HepG2 (cell line): ENCODE results near the gene RPL31. TPM values are rescaled to one million over a fixed set of nuclear protein-coding genes. Genes with fewer than 3 reads are reported as not detected.

Experiments
- ARID2 ChIP-seq: sonication (generic); formaldehyde crosslinking; IDR thresholded peaks from 2 replicates; pipeline ENCODE4 v1.8.1; 2022; ENCODE audit warnings: mild to moderate bottlenecking, missing genetic modification reagents, borderline replicate concordance
- ATF3 ChIP-seq: sonication (generic); formaldehyde crosslinking; IDR thresholded peaks from 2 replicates; pipeline ENCODE4 v1.4.0; 2020; ENCODE audit warnings: missing genetic modification reagents
- HNF4G ChIP-seq, 2 experiments: sonication (generic) in 1 of 2; formaldehyde crosslinking in 1 of 2; IDR thresholded peaks; 2 replicates each; pipeline versions ENCODE4 v1.4.0 to v1.6.1; 2011 to 2020; ENCODE audit warnings: borderline replicate concordance in 2 of 2, low read depth in 2 of 2, mild to moderate bottlenecking in 2 of 2, low read length in 1 of 2, missing genetic modification reagents in 1 of 2, moderate library complexity in 1 of 2
- IRX3 ChIP-seq: sonication (generic); formaldehyde crosslinking; IDR thresholded peaks from 2 replicates; pipeline ENCODE4 v1.8.1; 2023; ENCODE audit warnings: mild to moderate bottlenecking, low read depth, missing genetic modification reagents, borderline replicate concordance
- JUND ChIP-seq: sonication (generic); formaldehyde crosslinking; IDR thresholded peaks from 2 replicates; pipeline ENCODE4 v1.8.0; 2022; ENCODE audit warnings: mild to moderate bottlenecking, missing genetic modification reagents
- KDM6A ChIP-seq: IDR thresholded peaks from 2 replicates; pipeline ENCODE4 v1.6.1; 2016; ENCODE audit warnings: low read depth
- MLX ChIP-seq: IDR thresholded peaks from 2 replicates; pipeline ENCODE4 v1.6.1; 2016
- MXD4 ChIP-seq: IDR thresholded peaks from 2 replicates; pipeline ENCODE4 v1.6.1; 2016; ENCODE audit warnings: mild to moderate bottlenecking, missing biosample characterization, missing genetic modification reagents
- MXI1 ChIP-seq: IDR thresholded peaks from 3 replicates; pipeline ENCODE4 v1.6.1; 2012; ENCODE audit warnings: low read depth, low read length, inconsistent platforms, borderline replicate concordance
- NFRKB ChIP-seq: fragments of 450-650 bp; IDR thresholded peaks from 2 replicates; pipeline ENCODE4 v1.6.1; 2017
- PITX1 ChIP-seq: sonication (generic); formaldehyde crosslinking; IDR thresholded peaks from 2 replicates; pipeline ENCODE4 v1.5.1; 2020; ENCODE audit warnings: mild to moderate bottlenecking, missing genetic modification reagents
- REXO4 ChIP-seq: sonication (generic); formaldehyde crosslinking; IDR thresholded peaks from 2 replicates; pipeline ENCODE4 v1.8.0; 2022; ENCODE audit warnings: missing genetic modification reagents, mild to moderate bottlenecking, borderline replicate concordance
- SMAD9 ChIP-seq: sonication (generic); formaldehyde crosslinking; IDR thresholded peaks from 2 replicates; pipeline ENCODE4 v1.5.1; 2020; ENCODE audit warnings: mild to moderate bottlenecking, missing genetic modification reagents
- TFDP1 ChIP-seq: IDR thresholded peaks from 2 replicates; pipeline ENCODE4 v1.6.1; 2016; ENCODE audit warnings: missing compliant biosample characterization, missing genetic modification reagents, borderline replicate concordance
- TIGD3 ChIP-seq: sonication (generic); formaldehyde crosslinking; IDR thresholded peaks from 2 replicates; pipeline ENCODE4 v1.5.1; 2020; ENCODE audit warnings: mild to moderate bottlenecking, missing genetic modification reagents, borderline replicate concordance
- ZNF10 ChIP-seq: sonication (generic); formaldehyde crosslinking; IDR thresholded peaks from 2 replicates; pipeline ENCODE4 v1.4.0; 2020; ENCODE audit warnings: mild to moderate bottlenecking, low read depth, missing genetic modification reagents, borderline replicate concordance
- ZNF503 ChIP-seq: sonication (generic); formaldehyde crosslinking; IDR thresholded peaks from 2 replicates; pipeline ENCODE4 v1.4.0; 2020; ENCODE audit warnings: missing genetic modification reagents
- ZNF660 ChIP-seq: sonication (generic); formaldehyde crosslinking; IDR thresholded peaks from 2 replicates; pipeline ENCODE4 v1.5.1; 2020; ENCODE audit warnings: mild to moderate bottlenecking, low read depth, missing genetic modification reagents, borderline replicate concordance
- ZNF782 ChIP-seq: sonication (generic); formaldehyde crosslinking; IDR thresholded peaks from 2 replicates; pipeline ENCODE4 v1.4.0; 2020; ENCODE audit warnings: missing genetic modification reagents, mild to moderate bottlenecking, borderline replicate concordance
- polyA plus RNA-seq, 8 experiments: library from polyadenylated mRNA; depleted of rRNA in 3 of 8; stranded (reverse) in 7 of 8; unstranded in 1 of 8; fragments of >200 nt; fragmentation: Illumina TruSeq in 4 of 8; extraction: Trizol in 4 of 8; gene quantifications; 2 replicates each; pipeline versions ENCODE4 v1.2.1 to v1.2.3, GENCODE V29; 2011 to 2016; ENCODE audit warnings: low read depth in 4 of 8, missing spikeins in 1 of 8, mixed read lengths in 1 of 8; ENCODE audit not compliant: insufficient read depth in 1 of 8
- total RNA-seq, 5 experiments: library from RNA; depleted of rRNA; stranded (reverse); fragments of >200 nt; fragmentation: Illumina TruSeq; extraction: Trizol; gene quantifications; 2 replicates each; pipeline ENCODE4 v1.2.3, GENCODE V29; 2016; ENCODE audit warnings: low read depth in 1 of 5

RPL31 gene
- total and polyA plus RNA-seq, 2 of the 13 experiments (the other 11 are each of a cell fraction or from before 2014, with no cell fraction given): 3,331 to 3,582 TPM

GRCh38 chr2:101001691-101002561 lies at the start of gene RPL31 (continued):
- peak; percentile 79 for TF ChIP-seq MLX (CRISPR knock-in tag)
- peak; percentile 93 for TF ChIP-seq TIGD3 (CRISPR knock-in tag)
- TF ChIP-seq IRX3 (CRISPR knock-in tag): peak; percentile 99
- peak; percentile 93; the same call in 1 of the 2 replicates for TF ChIP-seq ZNF660 (CRISPR knock-in tag)
- peak; percentile 99 for TF ChIP-seq ARID2 (CRISPR knock-in tag)
- peak; percentile 85 for TF ChIP-seq ZNF503 (CRISPR knock-in tag)
- TF ChIP-seq ZNF10 (CRISPR knock-in tag): 0 out of 2 replicates have a peak, but pooled peaks have one; percentile 80
- peak; percentile 86; the same call in 2 of the 3 replicates for TF ChIP-seq MXI1
- TF ChIP-seq TFDP1 (CRISPR knock-in tag): peak; percentile 100
- TF ChIP-seq HNF4G (IDR thresholded peaks at IDR 0.05; ENCODE audit: borderline replicate concordance, low read depth, low read length): peak; percentile 41; the same call in 1 of the 2 replicates
- TF ChIP-seq HNF4G (CRISPR knock-in tag; IDR thresholded peaks at IDR 0.05; ENCODE audit: borderline replicate concordance, low read depth): peak; percentile 81; the same call in 1 of the 2 replicates
- TF ChIP-seq JUND: peak; percentile 81
- peak; percentile 56; the same call in 1 of the 2 replicates for TF ChIP-seq NFRKB
- no peak for TF ChIP-seq KDM6A
- TF ChIP-seq ZNF782 (CRISPR knock-in tag): peak; percentile 90
- peak; percentile 93 for TF ChIP-seq PITX1 (CRISPR knock-in tag)
- peak; percentile 92 for TF ChIP-seq ATF3 (CRISPR knock-in tag)
- no peak for TF ChIP-seq SMAD9
- TF ChIP-seq MXD4: peak; percentile 98
- peak; percentile 97 for TF ChIP-seq REXO4
